IPS-NIHi7 (cell line): ENCODE data around the gene SGCE.
A peak's percentile ranks its signal among the peaks of the same experiment; 100 is the strongest.

Experiments used
- DNase-seq: peaks from one replicate; pipeline ENCODE4 v3.0.0; 2012; ENCODE audit warnings: mixed read lengths; ENCODE audit errors: extremely low spot score

Gene SGCE

GRCh38 chr7:94658826-94659225 lies 2.9 kb upstream of the SGCE start:
- no peak for DNase-seq

GRCh38 chr7:94657771-94658693 lies 2.1 kb upstream of the SGCE start:
- peak; percentile 83 for DNase-seq

- no peak for DNase-seq
Measured at GRCh38 chr7:94656925-94657731, 1.2 kb upstream of the SGCE start.

- DNase-seq: no peak
Measured at GRCh38 chr7:94656658-94656924, 658 bp upstream of the SGCE start.

GRCh38 chr7:94655126-94655847 lies 646 bp downstream of the SGCE start:
- peak; percentile 27 for DNase-seq

- DNase-seq: no peak
Measured at GRCh38 chr7:94654783-94655125, 1.2 kb downstream of the SGCE start.

- no peak for DNase-seq
Measured at GRCh38 chr7:94650147-94651051, 5.5 kb downstream of the SGCE start.

- no peak for DNase-seq
Measured at GRCh38 chr7:94649450-94649849, 6.5 kb downstream of the SGCE start.

GRCh38 chr7:94648731-94649130 lies 7.2 kb downstream of the SGCE start:
- no peak for DNase-seq

- no peak for DNase-seq
Measured at GRCh38 chr7:94647295-94647694, 8.6 kb downstream of the SGCE start.

- DNase-seq: no peak
Measured at GRCh38 chr7:94643771-94644545, 12.0 kb downstream of the SGCE start.

GRCh38 chr7:94642838-94643653 lies 12.9 kb downstream of the SGCE start:
- DNase-seq: no peak

- DNase-seq: no peak
Measured at GRCh38 chr7:94639384-94639783, 16.5 kb downstream of the SGCE start.

GRCh38 chr7:94635687-94636086 lies 20.2 kb downstream of the SGCE start:
- no peak for DNase-seq

- DNase-seq: no peak
Measured at GRCh38 chr7:94634502-94634901, 21.4 kb downstream of the SGCE start.

GRCh38 chr7:94633687-94634086 lies 22.2 kb downstream of the SGCE start:
- no peak for DNase-seq

GRCh38 chr7:94633014-94633341 lies 23.0 kb downstream of the SGCE start:
- DNase-seq: no peak

GRCh38 chr7:94632338-94633013 lies 23.5 kb downstream of the SGCE start:
- no peak for DNase-seq

GRCh38 chr7:94630855-94631254 lies 25.1 kb downstream of the SGCE start:
- DNase-seq: no peak
